Muscle layer of duodenum (tissue), 2 donors: Measurements from ENCODE around the gene JHY.
A peak's percentile ranks its signal among the peaks of the same experiment; 100 is the strongest.

Experiments used
- H3K27ac ChIP-seq: one replicate; pipeline ENCODE4 v1.7.0; 2013; ENCODE audit warnings: mild to moderate bottlenecking, low read length
- H3K27me3 ChIP-seq: one replicate; pipeline ENCODE4 v1.7.0; 2013; ENCODE audit warnings: low read depth, mild to moderate bottlenecking, control low read depth, low read length
- H3K36me3 ChIP-seq, 2 donors: one replicate each; pipeline ENCODE4 v1.7.0; 2013; ENCODE audit warnings: low read length in 2 of 2, control low read depth in 1 of 2, mild to moderate bottlenecking in 1 of 2; ENCODE audit not compliant: insufficient read depth in 2 of 2, control insufficient read depth in 1 of 2
- H3K4me1 ChIP-seq, 2 donors: one replicate each; pipeline ENCODE4 v1.7.0; 2013; ENCODE audit warnings: low read length in 2 of 2, mild to moderate bottlenecking in 2 of 2, control low read depth in 1 of 2, moderate library complexity in 1 of 2; ENCODE audit not compliant: insufficient read depth in 2 of 2, control insufficient read depth in 1 of 2
- H3K4me3 ChIP-seq, 2 donors: one replicate each; pipeline ENCODE4 v1.7.0; 2013; ENCODE audit warnings: low read length in 2 of 2, low read depth in 1 of 2, mild to moderate bottlenecking in 1 of 2
- H3K9me3 ChIP-seq, 2 donors: one replicate each; pipeline ENCODE4 v1.7.0; 2013; ENCODE audit warnings: low read length in 2 of 2, control low read depth in 1 of 2, mild to moderate bottlenecking in 1 of 2; ENCODE audit not compliant: control insufficient read depth in 1 of 2
- donor health status: healthy.

Gene JHY

DNA sequence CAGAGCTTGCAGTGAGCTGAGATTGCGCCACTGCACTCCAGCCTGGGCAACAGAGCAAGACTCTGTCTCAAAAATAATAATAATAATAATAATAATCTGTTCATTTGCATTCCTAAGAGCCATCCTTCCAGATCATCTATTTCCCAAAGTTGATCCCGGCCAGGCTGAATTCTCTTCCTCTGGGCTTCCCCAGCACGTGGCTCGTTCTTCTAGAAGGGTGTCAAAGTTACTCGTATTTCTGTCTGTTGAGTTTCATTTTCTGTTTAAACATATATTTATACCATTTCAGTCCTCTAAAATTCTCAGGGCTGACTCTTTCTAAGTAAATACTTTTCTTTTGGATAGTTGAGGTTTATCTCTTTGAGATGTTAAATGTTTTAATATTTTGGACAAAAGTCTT, 4.8 kb upstream of the JHY start:
- Histone ChIP-seq H3K36me3 (no peaks in the 10 kb centered on the region), H3K4me3 (no peak overlapping the region), H3K27ac (no peak overlapping the region), H3K9me3 (no peaks in the 10 kb centered on the region), H3K27me3 (peaks cover 3% of the 10 kb centered on the region), H3K4me1 (no peaks in the 10 kb centered on the region)

DNA sequence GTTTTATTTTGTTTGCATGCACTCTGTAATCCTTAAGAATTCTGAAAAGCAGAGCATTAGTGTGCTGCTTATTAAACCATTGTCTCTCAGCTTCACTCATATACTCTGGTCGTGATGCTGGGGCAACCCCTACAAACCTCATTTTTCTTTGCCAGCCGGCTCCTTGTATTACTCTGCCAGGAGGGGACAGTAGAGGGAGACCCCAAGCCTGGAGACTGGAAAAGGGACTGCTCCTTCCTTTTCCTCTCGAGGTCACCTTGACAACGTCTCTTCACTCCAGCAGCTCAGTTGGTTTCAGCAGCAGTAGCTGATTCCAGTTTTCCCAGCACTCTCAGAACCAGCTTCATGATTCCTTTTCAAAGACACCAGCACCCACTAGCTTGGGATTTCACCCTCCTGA, 2.8 kb upstream of the JHY start:
- no peak overlapping the region for H3K27ac ChIP-seq
- H3K36me3 ChIP-seq = no peaks in the 10 kb centered on the region
- no peak overlapping the region for H3K4me3 ChIP-seq
- H3K9me3 ChIP-seq = no peaks in the 10 kb centered on the region
- no peaks in the 10 kb centered on the region for H3K4me1 ChIP-seq
- H3K27me3 ChIP-seq = peaks cover 3% of the 10 kb centered on the region

DNA sequence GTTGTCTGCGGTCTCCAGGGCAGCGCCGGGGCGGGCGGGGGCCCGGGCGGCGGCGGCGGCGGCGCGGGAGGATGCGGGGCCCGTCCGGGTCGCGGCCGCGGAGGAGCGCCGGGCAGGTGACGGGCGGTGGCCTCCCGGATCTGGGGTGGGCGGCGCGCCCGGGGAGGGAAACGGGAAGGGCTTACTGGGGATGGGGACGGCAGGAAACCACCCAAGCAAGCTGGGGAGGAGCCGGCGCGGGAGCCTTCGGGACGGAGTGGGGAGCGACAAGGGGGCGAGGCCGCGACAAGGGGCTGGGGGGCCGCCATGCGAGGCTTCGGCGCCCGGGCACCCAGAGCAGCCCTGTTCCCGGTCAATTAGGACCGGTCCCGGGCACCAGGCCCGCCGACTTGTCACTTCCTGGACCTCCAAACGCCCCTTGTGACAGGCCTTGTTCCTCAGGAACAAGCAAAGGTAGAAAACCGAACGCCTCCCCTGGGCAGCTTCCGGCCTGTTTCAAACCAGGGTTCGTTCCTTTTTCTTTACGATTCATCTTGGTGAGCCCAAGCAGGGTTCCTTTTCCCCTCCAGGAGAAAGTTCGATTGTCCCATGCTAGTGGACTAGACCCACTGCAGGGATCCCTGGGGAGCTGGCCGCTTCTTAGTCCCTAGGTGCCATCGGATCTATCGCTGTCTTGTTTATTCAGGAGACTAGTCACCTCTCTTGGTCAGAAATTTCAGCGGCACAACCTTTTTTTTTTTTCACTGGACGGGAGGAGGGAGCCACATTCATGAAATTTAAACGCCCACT, 492 bp downstream of the JHY start:
- H3K9me3 ChIP-seq = no peaks in the 10 kb centered on the region

DNA sequence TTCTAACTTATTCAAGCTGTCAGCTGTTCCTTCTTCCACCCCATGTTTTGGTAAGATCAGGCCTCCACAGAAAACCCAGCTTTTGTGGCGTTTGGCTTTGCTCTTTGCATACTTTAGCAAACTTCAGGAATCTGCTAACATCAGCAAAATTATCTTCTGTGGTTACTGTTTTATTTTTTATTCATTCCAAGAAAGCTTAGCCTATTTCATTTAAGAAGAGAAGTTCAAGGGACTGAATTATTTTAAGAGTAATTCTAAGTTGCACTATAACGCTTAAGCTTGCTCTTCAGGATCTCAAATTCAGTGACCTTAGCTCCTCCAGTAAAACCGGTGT, 1.1 kb downstream of the JHY start:
- Histone ChIP-seq H3K36me3 (peaks cover 0 to 8% of the 10 kb centered on the region in 2 donors), H3K4me1 (no peaks in the 10 kb centered on the region), H3K4me3 (peak overlapping the region; percentile 67 to 81), H3K9me3 (no peaks in the 10 kb centered on the region), H3K27ac (peak overlapping the region; percentile 77), H3K27me3 (peaks cover 3% of the 10 kb centered on the region)

More for the DNA sequence above, 492 bp downstream of the JHY start:
- Histone ChIP-seq H3K27me3 (peaks cover 3% of the 10 kb centered on the region), H3K27ac (peak overlapping the region; percentile 77), H3K36me3 (peaks cover 0 to 6% of the 10 kb centered on the region in 2 donors), H3K4me3 (peak overlapping the region; percentile 67 to 81), H3K4me1 (no peaks in the 10 kb centered on the region)

GRCh38 chr11:122888162-122888561, 5.6 kb downstream of the JHY start:
- no peak overlapping the region for H3K27ac ChIP-seq
- no peaks in the 10 kb centered on the region for H3K4me1 ChIP-seq
- no peaks in the 10 kb centered on the region for H3K27me3 ChIP-seq
- H3K36me3 ChIP-seq = peaks cover 0 to 8% of the 10 kb centered on the region in 2 donors
- H3K4me3 ChIP-seq = no peak overlapping the region
- H3K9me3 ChIP-seq = no peaks in the 10 kb centered on the region

GRCh38 chr11:122893131-122893530, 10.6 kb downstream of the JHY start:
- Histone ChIP-seq H3K27ac (no peak overlapping the region), H3K9me3 (no peaks in the 10 kb centered on the region), H3K4me1 (no peaks in the 10 kb centered on the region), H3K36me3 (peaks cover 0 to 2% of the 10 kb centered on the region in 2 donors), H3K27me3 (no peaks in the 10 kb centered on the region), H3K4me3 (no peak overlapping the region)

DNA sequence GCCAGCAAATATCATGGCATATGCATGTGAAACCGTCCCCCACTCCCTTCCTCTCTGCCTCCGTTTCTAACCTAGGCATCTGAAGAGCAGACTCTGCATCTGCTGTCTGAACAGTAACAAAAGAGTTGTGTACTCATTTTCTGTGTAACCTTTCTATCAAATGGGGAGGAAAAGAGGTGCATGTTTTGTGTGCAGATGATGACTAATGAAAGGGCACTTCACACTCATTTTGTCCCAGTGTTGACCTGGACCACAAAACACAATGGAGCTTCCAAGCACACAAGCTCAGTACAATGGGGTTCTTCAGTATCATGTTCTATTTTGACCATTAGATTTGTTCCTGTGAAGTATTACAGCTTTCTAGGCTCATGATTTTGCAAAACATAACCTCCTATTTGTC, 13.0 kb downstream of the JHY start:
- Histone ChIP-seq H3K4me1 (no peaks in the 10 kb centered on the region), H3K4me3 (no peak overlapping the region), H3K9me3 (no peaks in the 10 kb centered on the region), H3K27ac (no peak overlapping the region), H3K27me3 (no peaks in the 10 kb centered on the region), H3K36me3 (no peaks in the 10 kb centered on the region)

DNA sequence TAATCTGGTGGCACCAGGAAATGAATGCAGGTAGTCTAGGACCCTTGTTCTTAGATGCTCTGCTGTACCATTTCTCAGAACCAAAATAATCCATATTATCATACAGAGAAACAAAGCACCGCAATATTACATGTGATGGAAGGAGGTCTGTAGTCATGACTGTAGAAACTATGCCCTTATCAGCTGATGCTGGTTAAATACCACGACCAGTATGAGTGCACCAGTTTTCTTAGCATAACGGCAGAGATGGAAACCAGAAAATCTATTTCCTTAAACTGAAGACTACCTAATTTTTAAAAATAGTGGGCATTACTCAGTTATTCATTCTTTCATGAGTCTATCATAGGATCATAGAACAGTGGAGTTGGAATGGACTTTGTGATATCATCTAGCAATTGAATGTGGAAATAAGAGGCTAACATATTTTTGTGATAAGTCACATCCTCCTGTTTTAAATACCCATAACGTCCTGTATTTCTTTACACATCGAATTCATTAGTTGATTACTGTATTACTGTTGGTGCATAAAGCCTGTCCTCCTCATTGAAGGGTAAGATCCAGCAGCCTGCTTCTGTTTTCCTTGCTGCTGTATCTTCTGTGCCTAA, 15.1 kb downstream of the JHY start:
- no peak overlapping the region for H3K4me3 ChIP-seq
- H3K4me1 ChIP-seq = no peaks in the 10 kb centered on the region
- no peaks in the 10 kb centered on the region for H3K27me3 ChIP-seq
- H3K36me3 ChIP-seq = no peaks in the 10 kb centered on the region
- H3K9me3 ChIP-seq = no peaks in the 10 kb centered on the region
- no peak overlapping the region for H3K27ac ChIP-seq

DNA sequence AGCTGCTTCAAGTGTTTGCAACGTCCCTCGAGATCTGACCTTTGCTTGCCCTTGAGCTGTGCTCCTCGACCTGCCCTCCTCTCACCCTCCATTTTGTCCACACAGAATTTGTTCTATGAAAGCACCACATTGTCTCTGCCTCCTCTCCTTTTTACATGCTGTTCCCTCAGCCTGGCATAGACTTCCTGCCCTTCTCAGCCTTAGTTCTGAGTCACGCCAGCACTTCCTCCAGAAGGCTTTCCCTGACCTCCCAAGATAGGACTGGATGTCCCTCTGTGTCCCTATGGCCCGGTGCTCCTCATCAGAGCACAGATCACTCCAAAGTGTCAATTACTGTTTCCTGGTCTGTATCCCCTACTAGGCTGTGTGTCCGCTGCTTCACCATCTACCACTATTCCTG, 16.2 kb downstream of the JHY start:
- H3K9me3 ChIP-seq = no peaks in the 10 kb centered on the region
- no peak overlapping the region for H3K4me3 ChIP-seq
- no peak overlapping the region for H3K27ac ChIP-seq
- H3K36me3 ChIP-seq = no peaks in the 10 kb centered on the region
- H3K4me1 ChIP-seq = no peaks in the 10 kb centered on the region
- H3K27me3 ChIP-seq = no peaks in the 10 kb centered on the region

DNA sequence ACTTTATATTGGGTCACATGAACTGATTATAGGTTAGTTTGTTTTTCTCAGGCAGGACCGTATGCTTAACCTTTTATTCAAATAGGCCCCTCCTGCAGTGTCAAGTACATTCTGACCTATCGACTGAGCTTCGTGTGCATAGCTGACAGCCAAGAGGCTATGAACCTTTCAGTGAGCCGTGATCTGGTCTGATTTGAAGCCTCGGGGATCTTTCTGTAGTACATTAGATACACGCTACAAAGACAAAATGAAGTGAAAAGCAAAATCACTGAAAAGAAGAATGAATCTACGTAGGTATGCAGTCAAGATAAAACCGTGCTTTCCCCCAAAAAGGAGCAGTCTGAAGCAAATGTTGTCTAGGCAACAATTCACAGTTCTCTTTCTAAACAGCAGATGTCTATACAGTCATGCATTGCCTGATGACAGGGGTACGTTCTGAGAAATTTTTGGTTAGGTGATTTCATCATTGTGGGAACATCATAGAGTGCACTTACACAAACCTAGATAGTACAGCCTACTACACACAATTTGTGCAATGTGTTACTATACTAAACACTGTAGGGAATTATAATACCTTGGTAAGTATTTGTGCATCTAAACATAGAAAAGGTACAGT, 18.1 kb downstream of the JHY start:
- no peak overlapping the region for H3K27ac ChIP-seq
- H3K4me3 ChIP-seq = no peak overlapping the region
- no peaks in the 10 kb centered on the region for H3K27me3 ChIP-seq
- H3K9me3 ChIP-seq = no peaks in the 10 kb centered on the region
- H3K4me1 ChIP-seq = no peaks in the 10 kb centered on the region
- no peaks in the 10 kb centered on the region for H3K36me3 ChIP-seq

DNA sequence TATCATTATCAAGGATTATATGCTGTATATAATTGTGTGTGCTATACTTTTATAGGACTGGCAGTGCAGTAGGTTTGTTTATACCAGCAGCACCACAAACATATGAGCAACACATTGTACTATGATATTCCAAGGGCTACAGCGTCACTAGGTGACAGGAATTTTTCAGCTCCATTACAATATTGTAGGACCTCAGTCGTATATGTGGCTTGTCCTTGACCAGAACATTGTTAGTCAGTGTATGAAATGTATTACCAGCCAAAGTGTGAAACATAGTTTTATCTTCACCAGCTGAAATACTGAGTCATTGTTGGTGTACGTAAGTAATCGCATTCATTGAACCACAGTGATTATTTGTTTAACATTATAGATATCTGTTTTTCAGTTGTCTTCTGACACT, 20.4 kb downstream of the JHY start:
- H3K4me3 ChIP-seq = no peak overlapping the region
- no peaks in the 10 kb centered on the region for H3K36me3 ChIP-seq
- H3K4me1 ChIP-seq = no peaks in the 10 kb centered on the region
- H3K9me3 ChIP-seq = no peaks in the 10 kb centered on the region
- no peaks in the 10 kb centered on the region for H3K27me3 ChIP-seq
- H3K27ac ChIP-seq = no peak overlapping the region
